Stimulated activated CD4-positive, alpha-beta T cell treated with anti-CD3 and anti-CD28 coated beads, Interleukin-1b, Interleukin-23, amount 100 ng/mL, for 4 hours (primary cell): ENCODE results near the gene HMGN1.

Experiments used
- DNase-seq, 2 donors: peaks; one replicate each; pipeline ENCODE4 v3.0.0-alpha.2; 2020; ENCODE audit warnings: low read depth in 2 of 2

The HMGN1 gene

GRCh38 chr21:39367783-39368182 lies 18.9 kb upstream of the HMGN1 start:
- DNase-seq, result no peak

- DNase-seq, result no peak
These were observed 17.7 kb upstream of the HMGN1 start for GRCh38 chr21:39366563-39366962.

- no peak for DNase-seq
These were observed 16.1 kb upstream of the HMGN1 start for GRCh38 chr21:39364949-39365348.

GRCh38 chr21:39363607-39364555 lies 15.0 kb upstream of the HMGN1 start:
- no peak for DNase-seq

GRCh38 chr21:39362733-39363132 lies 13.8 kb upstream of the HMGN1 start:
- no peak for DNase-seq

DNA sequence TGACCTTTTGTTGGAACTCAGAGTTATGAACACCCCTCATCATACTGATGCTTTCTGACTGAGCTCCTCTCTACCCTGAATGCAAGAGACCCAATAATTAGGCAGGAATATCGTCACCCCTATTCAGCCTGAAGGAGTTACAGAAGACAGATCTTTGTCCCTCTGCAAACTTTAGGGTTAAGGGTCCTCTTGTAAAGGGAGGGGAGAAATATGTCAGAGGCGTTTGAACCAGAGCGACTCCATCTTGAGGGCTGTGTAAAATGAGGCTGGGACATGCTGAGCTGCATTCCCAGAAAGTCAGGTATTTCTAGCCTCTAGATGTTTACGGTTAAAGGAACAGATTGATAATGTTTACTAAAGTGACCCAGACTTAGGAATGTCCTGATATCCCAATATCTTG lies 10.5 kb upstream of the HMGN1 start:
- DNase-seq, result no peak

- DNase-seq, result no peak
These were observed 4.4 kb upstream of the HMGN1 start for GRCh38 chr21:39353295-39353694.

DNA sequence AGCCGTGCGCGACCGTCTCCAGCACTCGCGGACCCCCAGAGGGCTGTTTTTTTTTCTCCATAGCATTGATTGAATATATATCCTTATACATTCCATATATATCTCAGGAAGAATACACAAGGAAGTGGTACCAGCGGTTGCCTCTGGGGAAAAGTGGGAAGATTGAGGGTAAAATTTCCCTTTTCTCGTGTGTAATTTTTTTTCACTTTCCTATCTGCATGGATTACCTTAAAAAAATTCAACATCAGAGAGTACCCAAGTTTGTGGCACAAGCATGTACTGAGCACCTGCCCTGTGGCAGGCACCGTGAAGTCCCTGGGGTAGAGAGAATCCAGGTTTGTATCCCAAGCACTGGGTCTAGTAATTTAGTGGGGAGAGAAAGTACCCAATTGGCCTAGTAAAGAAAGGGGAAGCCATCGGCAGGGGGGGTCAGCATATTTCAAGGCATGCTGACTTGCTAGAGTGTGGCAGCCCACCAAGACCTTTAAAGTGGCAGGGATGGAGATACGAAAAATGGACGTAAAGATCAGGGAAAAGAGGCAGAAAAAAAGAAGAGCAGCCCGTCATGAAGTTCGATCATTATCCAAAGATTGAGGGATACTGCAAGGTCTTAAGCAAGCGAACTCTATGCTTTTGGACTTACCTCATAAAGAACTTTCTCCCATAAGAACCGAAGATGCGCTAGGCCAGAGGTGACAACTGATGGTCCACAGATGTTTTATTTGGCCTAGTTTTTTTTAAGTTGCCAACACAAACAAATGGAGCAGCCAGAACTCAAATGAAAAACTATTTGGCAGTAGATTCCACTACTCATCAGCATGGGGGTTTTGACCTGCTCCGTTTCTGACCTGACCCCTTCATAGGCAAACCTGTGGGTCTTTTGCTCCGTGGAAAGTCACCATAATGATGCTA lies 1.5 kb upstream of the HMGN1 start:
- DNase-seq, result no peak

- DNase-seq, result peak; percentile 93 to 97
These were observed 564 bp upstream of the HMGN1 start for GRCh38 chr21:39349211-39350093.

DNA sequence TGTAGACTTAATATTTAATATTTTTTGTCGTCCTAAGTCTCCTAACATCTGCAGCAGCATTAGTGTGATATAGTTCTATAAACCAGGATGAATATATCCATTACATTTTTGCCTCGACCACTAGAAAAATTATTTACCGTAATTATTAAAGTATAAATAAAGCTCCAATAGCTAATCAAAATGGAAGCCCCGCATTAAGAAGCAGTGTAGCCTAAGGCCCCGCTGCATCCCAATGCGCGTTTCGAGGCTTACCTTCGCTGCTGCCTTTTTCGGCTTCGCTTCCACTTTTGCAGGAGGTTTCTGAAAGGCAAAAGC lies 891 bp downstream of the HMGN1 start:
- DNase-seq, result no peak

- DNase-seq, result no peak
These were observed 1.4 kb downstream of the HMGN1 start for GRCh38 chr21:39347537-39347936.

DNA sequence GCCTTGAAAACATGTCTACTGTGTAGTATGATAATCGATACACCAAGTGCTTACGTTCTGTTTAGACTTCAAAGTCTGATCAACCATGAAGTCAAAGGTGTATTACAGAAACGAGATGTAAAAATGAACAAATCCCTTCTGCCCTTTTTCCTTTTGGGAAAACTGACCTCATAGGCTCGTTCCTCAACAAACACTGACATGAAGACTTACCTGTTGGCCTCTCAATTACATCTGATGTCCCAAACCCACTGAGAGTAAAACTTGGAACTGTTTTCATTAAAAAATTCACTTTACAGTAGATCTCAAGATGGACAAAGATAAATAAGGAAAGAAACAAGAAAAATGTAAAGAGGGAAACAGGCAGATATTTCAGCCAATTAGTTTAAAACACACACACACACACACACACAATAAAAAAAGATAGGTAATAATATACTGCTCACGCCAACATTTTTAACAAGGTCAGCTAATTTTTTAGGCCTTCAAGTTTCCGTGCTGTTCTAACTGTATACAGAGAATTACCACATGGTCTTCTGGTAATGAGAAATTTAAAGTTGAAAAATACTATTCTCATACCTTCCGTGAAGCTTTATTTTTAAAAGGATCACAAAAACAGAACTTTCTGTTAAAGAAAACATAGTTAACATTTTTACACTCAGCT lies 2.1 kb downstream of the HMGN1 start:
- no peak for DNase-seq

GRCh38 chr21:39346206-39346605 lies 2.7 kb downstream of the HMGN1 start:
- DNase-seq, result no peak

GRCh38 chr21:39345440-39345839 lies 3.4 kb downstream of the HMGN1 start:
- DNase-seq, result no peak

DNA sequence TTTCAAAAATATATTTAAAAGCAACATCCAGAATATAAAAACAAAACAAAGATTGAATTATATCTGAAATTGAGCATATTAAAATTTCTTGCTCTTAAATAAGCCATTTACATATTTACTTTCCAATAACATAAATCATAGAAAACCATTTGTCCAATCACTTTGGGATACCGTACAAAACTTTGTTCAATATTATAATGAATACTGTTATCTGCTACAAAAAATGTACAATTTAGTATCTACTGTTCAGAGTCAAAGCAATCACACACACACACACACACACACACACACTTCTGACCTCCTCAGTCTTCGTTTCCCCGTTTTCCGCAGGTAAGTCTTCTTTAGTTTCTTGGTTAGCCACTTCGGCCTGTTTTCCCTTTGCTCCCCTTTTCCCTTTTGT lies 4.0 kb downstream of the HMGN1 start:
- no peak for DNase-seq

- no peak for DNase-seq
These were observed 7.5 kb downstream of the HMGN1 start for GRCh38 chr21:39341249-39341923.

- DNase-seq, result no peak
These were observed 8.2 kb downstream of the HMGN1 start for GRCh38 chr21:39340687-39341086.

- DNase-seq, result no peak
These were observed 9.7 kb downstream of the HMGN1 start for GRCh38 chr21:39339231-39339630.

- no peak for DNase-seq
These were observed 12.4 kb downstream of the HMGN1 start for GRCh38 chr21:39336457-39337008.

DNA sequence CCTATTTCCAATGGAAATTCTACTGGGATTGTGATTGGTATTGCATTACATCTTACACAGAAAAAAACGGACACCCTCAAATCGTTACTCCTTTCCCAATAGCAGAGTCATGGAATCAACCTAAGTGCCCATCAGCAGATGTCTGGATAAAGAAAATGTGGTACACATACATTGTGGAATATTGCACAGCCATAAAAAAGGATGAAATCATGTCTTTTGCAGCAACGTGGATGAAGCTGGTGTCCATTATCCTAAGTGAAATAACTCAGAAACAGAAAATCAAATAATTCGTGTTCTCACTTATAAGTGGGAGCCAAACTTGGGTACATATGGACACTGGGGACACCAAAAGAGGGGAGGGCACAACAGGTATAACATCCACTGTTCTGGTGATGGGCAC lies 14.3 kb downstream of the HMGN1 start:
- DNase-seq, result no peak
